GM12864 (cell line): ENCODE measurements around the gene NUP58.

Experiments used
- DNase-seq: peaks from one replicate; pipeline ENCODE4 v3.0.0-alpha.2; 2011; ENCODE audit warnings: low read depth
- H3K4me3 ChIP-seq: 2 replicates; pipeline ENCODE4 v1.5.1; 2011; ENCODE audit warnings: mild to moderate bottlenecking, low read depth, low read length, control low read depth
- TF ChIP-seq, protein P1 (sequence below): IDR thresholded peaks from 2 replicates; pipeline ENCODE4 v1.5.1; 2011; ENCODE audit warnings: low read depth, mild to moderate bottlenecking, moderate library complexity, low read length, control low read depth, inconsistent platforms; ENCODE audit errors: missing control alignments

NUP58 gene, protein sequence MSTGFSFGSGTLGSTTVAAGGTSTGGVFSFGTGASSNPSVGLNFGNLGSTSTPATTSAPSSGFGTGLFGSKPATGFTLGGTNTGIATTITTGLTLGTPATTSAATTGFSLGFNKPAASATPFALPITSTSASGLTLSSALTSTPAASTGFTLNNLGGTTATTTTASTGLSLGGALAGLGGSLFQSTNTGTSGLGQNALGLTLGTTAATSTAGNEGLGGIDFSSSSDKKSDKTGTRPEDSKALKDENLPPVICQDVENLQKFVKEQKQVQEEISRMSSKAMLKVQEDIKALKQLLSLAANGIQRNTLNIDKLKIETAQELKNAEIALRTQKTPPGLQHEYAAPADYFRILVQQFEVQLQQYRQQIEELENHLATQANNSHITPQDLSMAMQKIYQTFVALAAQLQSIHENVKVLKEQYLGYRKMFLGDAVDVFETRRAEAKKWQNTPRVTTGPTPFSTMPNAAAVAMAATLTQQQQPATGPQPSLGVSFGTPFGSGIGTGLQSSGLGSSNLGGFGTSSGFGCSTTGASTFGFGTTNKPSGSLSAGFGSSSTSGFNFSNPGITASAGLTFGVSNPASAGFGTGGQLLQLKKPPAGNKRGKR

DNA sequence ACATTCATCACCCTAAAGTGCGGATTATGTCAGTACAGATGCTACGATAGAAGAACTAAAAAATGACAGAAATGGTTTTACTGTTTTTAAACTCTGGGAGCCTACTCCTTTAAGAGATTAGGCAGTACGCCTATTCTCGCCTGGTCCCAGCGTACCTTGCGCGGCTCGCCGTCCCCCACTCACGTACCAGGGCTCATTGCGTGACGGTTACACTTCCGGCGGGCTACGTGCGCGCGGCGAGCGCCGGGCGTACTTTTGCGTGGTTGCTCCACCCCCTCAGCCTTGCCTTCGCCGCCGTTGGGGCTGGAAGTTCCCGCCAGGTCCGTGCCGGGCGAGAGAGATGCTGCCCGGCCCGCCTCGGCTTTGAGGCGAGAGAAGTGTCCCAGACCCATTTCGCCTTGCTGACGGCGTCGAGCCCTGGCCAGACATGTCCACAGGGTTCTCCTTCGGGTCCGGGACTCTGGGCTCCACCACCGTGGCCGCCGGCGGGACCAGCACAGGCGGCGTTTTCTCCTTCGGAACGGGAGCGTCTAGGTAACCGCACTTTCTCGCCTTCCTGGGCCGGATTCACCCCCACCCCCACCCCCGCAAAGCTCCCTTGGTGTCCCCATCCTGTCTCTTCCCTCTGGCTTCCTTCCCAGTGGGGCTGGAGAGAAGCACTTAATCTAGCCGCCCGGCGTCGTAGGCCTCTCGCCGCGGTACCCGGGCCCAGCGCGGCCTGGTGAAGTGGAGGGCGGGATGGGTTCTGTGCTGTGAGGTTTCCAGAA is at the start of gene NUP58:
Gene NUP58 (plus strand): TSS at position 279 of the 767 bp plus-strand sequence. CDS start 149 bp downstream, at position 428.
- DNase-seq: peak; percentile 86
- H3K4me3 ChIP-seq: peak within 1 kb of the TSS; percentile 68
- TF ChIP-seq, protein P1, sequence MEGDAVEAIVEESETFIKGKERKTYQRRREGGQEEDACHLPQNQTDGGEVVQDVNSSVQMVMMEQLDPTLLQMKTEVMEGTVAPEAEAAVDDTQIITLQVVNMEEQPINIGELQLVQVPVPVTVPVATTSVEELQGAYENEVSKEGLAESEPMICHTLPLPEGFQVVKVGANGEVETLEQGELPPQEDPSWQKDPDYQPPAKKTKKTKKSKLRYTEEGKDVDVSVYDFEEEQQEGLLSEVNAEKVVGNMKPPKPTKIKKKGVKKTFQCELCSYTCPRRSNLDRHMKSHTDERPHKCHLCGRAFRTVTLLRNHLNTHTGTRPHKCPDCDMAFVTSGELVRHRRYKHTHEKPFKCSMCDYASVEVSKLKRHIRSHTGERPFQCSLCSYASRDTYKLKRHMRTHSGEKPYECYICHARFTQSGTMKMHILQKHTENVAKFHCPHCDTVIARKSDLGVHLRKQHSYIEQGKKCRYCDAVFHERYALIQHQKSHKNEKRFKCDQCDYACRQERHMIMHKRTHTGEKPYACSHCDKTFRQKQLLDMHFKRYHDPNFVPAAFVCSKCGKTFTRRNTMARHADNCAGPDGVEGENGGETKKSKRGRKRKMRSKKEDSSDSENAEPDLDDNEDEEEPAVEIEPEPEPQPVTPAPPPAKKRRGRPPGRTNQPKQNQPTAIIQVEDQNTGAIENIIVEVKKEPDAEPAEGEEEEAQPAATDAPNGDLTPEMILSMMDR: no peak

DNA sequence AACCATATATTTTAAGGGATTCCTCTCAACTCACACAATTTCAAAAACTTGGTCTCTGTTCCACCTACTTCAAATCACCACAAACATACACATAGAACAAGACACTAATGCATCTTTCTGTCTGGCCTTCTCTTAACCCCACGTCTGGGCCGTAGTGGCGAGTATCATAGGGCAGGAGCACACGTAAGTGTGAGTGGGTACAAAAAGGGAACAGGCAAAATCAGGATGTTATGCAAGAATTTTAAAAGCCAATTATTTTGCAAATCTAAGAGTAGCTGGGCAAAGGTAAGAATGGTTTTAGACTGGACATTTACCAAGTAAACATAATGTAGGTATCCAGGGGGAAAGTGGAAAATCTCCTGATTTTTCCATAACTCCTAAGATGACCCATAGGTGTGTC is 49.2 kb upstream of the NUP58 start:
- no peak overlapping the region for H3K4me3 ChIP-seq
- DNase-seq: no peak
- TF ChIP-seq, protein P1: no peak

DNA sequence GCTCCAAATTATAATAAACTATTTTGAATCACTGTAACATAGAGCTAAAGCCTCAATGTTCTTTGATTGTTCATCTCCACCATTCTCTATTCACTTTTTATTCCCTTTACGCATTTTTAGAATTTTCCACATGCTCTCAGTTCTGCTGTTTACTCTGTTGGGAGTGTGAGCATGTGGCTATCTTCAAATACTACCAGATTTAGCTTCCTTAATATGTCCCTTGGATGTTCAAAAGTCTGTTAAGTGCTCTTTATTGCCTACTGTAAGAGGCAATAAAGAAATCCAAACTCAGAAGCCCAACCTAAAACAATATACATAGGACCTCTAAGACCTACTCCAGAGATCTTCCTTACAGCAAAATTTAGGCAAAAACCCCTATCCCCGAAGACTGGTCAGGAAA is 48.7 kb upstream of the NUP58 start:
- TF ChIP-seq, protein P1: no peak
- H3K4me3 ChIP-seq: no peak overlapping the region
- no peak for DNase-seq

DNA sequence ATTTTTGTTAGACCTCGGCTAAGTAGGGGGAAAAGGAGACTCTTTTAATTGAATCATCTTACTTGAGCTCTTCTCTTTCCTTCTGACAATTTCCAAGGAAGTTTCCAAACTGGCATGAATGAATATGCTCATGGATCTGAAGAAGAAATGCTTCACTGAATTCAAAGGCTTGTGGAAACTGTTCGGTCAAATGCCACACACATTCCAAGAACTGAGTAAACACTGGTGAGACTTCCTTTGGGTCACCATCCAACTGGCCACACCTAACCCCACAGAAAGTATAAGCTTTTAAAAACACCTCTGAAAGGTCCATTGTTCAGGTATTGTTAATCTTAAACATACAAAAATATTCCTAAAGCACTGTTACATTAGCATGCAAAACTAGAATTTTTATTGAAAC is 47.7 kb upstream of the NUP58 start:
- DNase-seq: no peak
- TF ChIP-seq, protein P1: no peak
- H3K4me3 ChIP-seq: no peak overlapping the region

DNA sequence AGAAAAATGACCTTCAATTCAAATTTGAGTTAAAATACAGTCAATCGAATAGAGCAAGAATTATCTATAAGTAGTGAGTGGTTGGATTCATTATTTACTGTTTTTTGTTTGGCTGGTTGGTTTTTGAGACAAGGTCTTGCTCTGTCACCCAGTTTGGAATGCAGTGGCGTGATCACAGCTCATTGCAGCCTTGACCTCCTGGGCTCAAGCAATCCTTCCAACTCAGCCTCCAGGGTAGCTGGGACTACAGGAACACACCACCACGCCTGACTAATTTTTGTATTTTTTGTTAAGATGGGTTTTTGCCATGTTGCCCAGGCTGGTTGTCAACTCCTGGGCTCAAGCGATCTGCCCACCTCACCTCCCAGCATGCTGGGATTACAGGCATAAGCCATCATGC is 39.2 kb upstream of the NUP58 start:
- H3K4me3 ChIP-seq: no peak overlapping the region
- TF ChIP-seq, protein P1: no peak
- no peak for DNase-seq

DNA sequence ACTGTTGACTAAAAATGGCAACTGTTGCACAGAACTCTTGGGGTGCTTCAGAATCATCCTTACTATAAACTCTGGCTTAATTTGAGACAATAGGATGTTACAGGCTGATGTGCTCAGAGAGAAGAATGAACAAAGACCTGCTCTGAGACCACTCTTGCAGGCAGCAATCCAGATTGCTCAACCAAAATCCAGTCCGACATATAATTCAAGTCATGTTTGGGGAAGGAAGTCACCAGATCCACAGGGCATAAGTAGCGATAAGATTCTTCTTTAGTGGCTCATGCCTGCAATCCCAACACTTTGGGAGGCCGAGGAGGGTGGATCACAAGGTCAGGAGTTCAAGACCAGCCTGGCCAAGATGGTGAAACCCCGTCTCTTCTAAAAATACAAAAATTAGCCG is 34.7 kb upstream of the NUP58 start:
- TF ChIP-seq, protein P1: no peak
- no peak for DNase-seq
- H3K4me3 ChIP-seq: no peak overlapping the region
